H4 (cell line): Measurements from ENCODE around the gene PYGM. TPM values are rescaled to one million over a fixed set of nuclear protein-coding genes. Genes with fewer than 3 reads are reported as not detected.

Experiments
- DNase-seq: peaks from one replicate; pipeline ENCODE4 v3.0.0-alpha.2; 2015; ENCODE audit warnings: low spot score
- total RNA-seq: library from RNA; depleted of rRNA; stranded (reverse); fragments of >200 nt; shearing (Covaris generic); gene quantifications from 2 replicates; pipeline ENCODE4 v1.2.3, GENCODE V29; 2014

The PYGM gene
- total RNA-seq, 1 experiment from 2014 or later = 0.25 TPM

GRCh38 chr11:64767344-64768299, 7.8 kb upstream of the PYGM start:
- DNase-seq = peak; percentile 54

GRCh38 chr11:64766881-64767280, 7.1 kb upstream of the PYGM start:
- no peak for DNase-seq

GRCh38 chr11:64765851-64766665, 6.3 kb upstream of the PYGM start:
- DNase-seq = no peak

GRCh38 chr11:64765291-64765850, 5.6 kb upstream of the PYGM start:
- no peak for DNase-seq

GRCh38 chr11:64764753-64765152, 5.0 kb upstream of the PYGM start:
- no peak for DNase-seq

- DNase-seq = no peak
Measured at GRCh38 chr11:64764040-64764611, 4.4 kb upstream of the PYGM start.

GRCh38 chr11:64763526-64764039, 3.8 kb upstream of the PYGM start:
- DNase-seq = no peak

- peak; percentile 47 for DNase-seq
Measured at GRCh38 chr11:64762674-64763525, 3.1 kb upstream of the PYGM start.

- DNase-seq = no peak
Measured at GRCh38 chr11:64762277-64762673, 2.5 kb upstream of the PYGM start.

- DNase-seq = no peak
Measured at GRCh38 chr11:64760759-64761420, 1.1 kb upstream of the PYGM start.

- no peak for DNase-seq
Measured at GRCh38 chr11:64759131-64759721, 548 bp downstream of the PYGM start.

- no peak for DNase-seq
Measured at GRCh38 chr11:64758330-64759079, 1.3 kb downstream of the PYGM start.

GRCh38 chr11:64757549-64758329, 2.0 kb downstream of the PYGM start:
- no peak for DNase-seq

GRCh38 chr11:64755681-64756361, 4.0 kb downstream of the PYGM start:
- no peak for DNase-seq

- DNase-seq = no peak
Measured at GRCh38 chr11:64754919-64755662, 4.7 kb downstream of the PYGM start.

GRCh38 chr11:64754124-64754918, 5.5 kb downstream of the PYGM start:
- DNase-seq = no peak
